HG02623 (cell line): ENCODE measurements around the gene CYP1B1.
"Not testable (repeated sequence)": the region's sequence is repeated elsewhere in the genome, so short reads cannot be mapped to it uniquely, and the experiment has no call there.

ENCODE experiments used
- ATAC-seq: cut with Tn5 transposase; IDR thresholded peaks from one replicate; pipeline ENCODE4 v1.9.1; 2021; ENCODE audit warnings: moderate library complexity; ENCODE audit not compliant: unreplicated experiment

The CYP1B1 gene

GRCh38 chr2:38075507-38076151 lies at the start of gene CYP1B1:
TSS of gene CYP1B1 (minus strand) at chr2:38076151. CDS start at chr2:38075388, 763 bp downstream.
- no peak for ATAC-seq

- no peak for ATAC-seq
Measured at GRCh38 chr2:38125007-38125406, 49.1 kb upstream of the CYP1B1 start.

GRCh38 chr2:38123911-38124310 lies 48.0 kb upstream of the CYP1B1 start:
- ATAC-seq, result no peak

- ATAC-seq, result no peak
Measured at GRCh38 chr2:38122344-38122743, 46.4 kb upstream of the CYP1B1 start.

GRCh38 chr2:38121481-38121880 lies 45.5 kb upstream of the CYP1B1 start:
- ATAC-seq, result no peak

GRCh38 chr2:38120829-38121228 lies 44.9 kb upstream of the CYP1B1 start:
- no peak for ATAC-seq

- ATAC-seq, result no peak
Measured at GRCh38 chr2:38120264-38120592, 44.3 kb upstream of the CYP1B1 start.

- ATAC-seq, result no peak
Measured at GRCh38 chr2:38116762-38117161, 40.8 kb upstream of the CYP1B1 start.

- no peak for ATAC-seq
Measured at GRCh38 chr2:38115216-38116032, 39.5 kb upstream of the CYP1B1 start.

GRCh38 chr2:38113981-38114708 lies 38.2 kb upstream of the CYP1B1 start:
- ATAC-seq, result no peak

- no peak for ATAC-seq
Measured at GRCh38 chr2:38113051-38113450, 37.1 kb upstream of the CYP1B1 start.

- ATAC-seq, result not testable (repeated sequence)
Measured at GRCh38 chr2:38111350-38111749, 35.4 kb upstream of the CYP1B1 start.

GRCh38 chr2:38109732-38110181 lies 33.8 kb upstream of the CYP1B1 start:
- no peak for ATAC-seq

- no peak for ATAC-seq
Measured at GRCh38 chr2:38108907-38109731, 33.2 kb upstream of the CYP1B1 start.

- ATAC-seq, result no peak
Measured at GRCh38 chr2:38107738-38108410, 31.9 kb upstream of the CYP1B1 start.

GRCh38 chr2:38106405-38107094 lies 30.6 kb upstream of the CYP1B1 start:
- ATAC-seq, result no peak

GRCh38 chr2:38105922-38106321 lies 30.0 kb upstream of the CYP1B1 start:
- ATAC-seq, result no peak

GRCh38 chr2:38104598-38104997 lies 28.6 kb upstream of the CYP1B1 start:
- ATAC-seq, result no peak

GRCh38 chr2:38100328-38100727 lies 24.4 kb upstream of the CYP1B1 start:
- ATAC-seq, result no peak
